ENCODE data around the gene SLC39A3. TPM values are rescaled to one million over a fixed set of nuclear protein-coding genes. Genes with fewer than 3 reads are reported as not detected.

Gene SLC39A3
- total RNA-seq, 1 experiment from 2014 or later, result 32.4 TPM

- Mint-ChIP-seq H3K4me3 (no peak overlapping the region; a peak in 1 of 5 replicates), H3K27ac (no peak overlapping the region), H3K27me3 (ENCODE audit: low read depth) (peaks cover 22% of the 10 kb centered on the region), H3K4me1 (peaks cover 6 to 15% of the 10 kb centered on the region in 2 experiments), H3K9me3 (peaks cover 10 to 11% of the 10 kb centered on the region in 2 experiments), H3K36me3 (ENCODE audit: insufficient read depth in 1 of 3, low read depth in 3 of 3) (peaks cover 14 to 16% (median 14%) of the 10 kb centered on the region in 3 experiments)
- Histone ChIP-seq H3K56ac (ENCODE audit: insufficient read length, low read depth, low read length) (no peak overlapping the region), H3T11ph (ENCODE audit: low read length) (no peak overlapping the region), H3K9ac (ENCODE audit: extremely low read depth, insufficient read length, low read length) (no peak overlapping the region), H2BK12ac (ENCODE audit: insufficient read length, low read depth, low read length) (no peak overlapping the region), H3K18ac (ENCODE audit: insufficient read length, low read depth, low read length) (no peak overlapping the region), H2BK15ac (ENCODE audit: low read depth, low read length) (no peak overlapping the region), H3K9me3 (ENCODE audit: control insufficient read depth, low read depth, low read length) (peaks cover 8% of the 10 kb centered on the region), H2BK20ac (ENCODE audit: low read depth, low read length, poor library complexity, severe bottlenecking) (no peak overlapping the region), H3K23ac (ENCODE audit: insufficient read length, low read depth, low read length) (no peak overlapping the region), H3K27ac (ENCODE audit: insufficient read length, low read depth, low read length) (no peak overlapping the region), H3K4me2 (ENCODE audit: insufficient read depth, insufficient read length, low read length) (no peak overlapping the region), H3K23me2 (ENCODE audit: insufficient read length, low read depth, low read length, poor library complexity, severe bottlenecking) (peaks cover 9% of the 10 kb centered on the region), H3K79me2 (ENCODE audit: insufficient read depth, low read length) (no peaks in the 10 kb centered on the region), H2BK5ac (ENCODE audit: insufficient read length, low read length) (no peak overlapping the region), H4K20me1 (ENCODE audit: control insufficient read depth, insufficient read depth, insufficient read length) (no peaks in the 10 kb centered on the region), H3K27me3 (ENCODE audit: insufficient read depth, low read length) (no peaks in the 10 kb centered on the region), H4K5ac (ENCODE audit: insufficient read length, low read depth, low read length) (no peak overlapping the region), H3K14ac (ENCODE audit: insufficient read depth, low read length) (no peak overlapping the region), H3K4me1 (ENCODE audit: insufficient read depth, low read length) (no peaks in the 10 kb centered on the region), H2AK5ac (ENCODE audit: insufficient read length, low read length) (no peak overlapping the region), H2BK120ac (ENCODE audit: low read depth, low read length, poor library complexity, severe bottlenecking) (no peak overlapping the region), H2AFZ (ENCODE audit: low read length) (no peak overlapping the region), H3K4ac (ENCODE audit: low read depth, low read length) (no peak overlapping the region), H3K79me1 (ENCODE audit: insufficient read depth, low read depth, low read length, poor library complexity, severe bottlenecking) (no peaks in the 10 kb centered on the region), H4K8ac (replicated peaks; ENCODE audit: insufficient read length, low read depth, low read length) (no peak overlapping the region), H4K91ac (ENCODE audit: insufficient read length, low read depth, low read length) (no peak overlapping the region)
- no peak for DNase-seq
- no CpG with 5 or more reads among the region's 12 CpGs for WGBS (ENCODE audit: extremely low coverage, insufficient read length, low lambda C conversion rate)
- TF ChIP-seq CTCF (conservative IDR thresholded peaks at IDR 0.05), result no peak
These were observed 24.1 kb downstream of the SLC39A3 start for GRCh38 chr19:2715470-2716274.
